GM12878 (cell line): ENCODE results near the gene GNG5. TPM values are rescaled to one million over a fixed set of nuclear protein-coding genes. Genes with fewer than 3 reads are reported as not detected.

Experiments used
- ATAC-seq: fragments of 200-7000 bp; cut with Tn5 transposase; 3 replicates; pipeline ENCODE4 v1.9.1; 2020; ENCODE audit warnings: mild to moderate bottlenecking, moderate library complexity
- BruUV-seq: library from RNA; stranded (reverse); fragments of 400-500 nt; replicated peaks from 2 replicates; lab custom pipeline; 2021; lab: Mats Ljungman, UMichigan
- CTCF ChIA-PET: fragments of 300-600 bp; sonication (Branson Sonifier 250); formaldehyde crosslinking; extraction: SDS; loops from one replicate; lab custom pipeline; 2021; ENCODE audit warnings: inconsistent platforms; lab: Yijun Ruan, JAX
- POLR2A ChIA-PET: fragments of 350-600 bp; formaldehyde crosslinking; extraction: SDS; loops from one replicate; lab custom pipeline; 2021; ENCODE audit warnings: inconsistent platforms; lab: Charles Lee
- RAD21 ChIA-PET: fragments of 300-600 bp; sonication (Branson Sonifier 250); formaldehyde crosslinking; loops from one replicate; lab custom pipeline; 2023; ENCODE audit warnings: antibody characterized with exemption; ENCODE audit not compliant: unreplicated experiment; lab: Charles Lee
- SMC1A ChIA-PET: fragments of 300-600 bp; sonication (Branson Sonifier 250); formaldehyde crosslinking; loops from one replicate; lab custom pipeline; 2023; ENCODE audit not compliant: unreplicated experiment, uncharacterized antibody; lab: Charles Lee
- DNase-seq: peaks from one replicate; pipeline ENCODE4 v3.0.0-alpha.2; 2011; ENCODE audit warnings: low read depth, low spot score
- FAIRE-seq: peaks from 3 replicates; lab custom pipeline; 2011; peaks lifted over from hg19 to GRCh38; lab: Jason Lieb, UNC
- H2AFZ ChIP-seq: 2 replicates; pipeline ENCODE4 v1.6.0; 2011; ENCODE audit warnings: low read depth, low read length, control low read depth; ENCODE audit not compliant: control insufficient read depth
- H3K27ac ChIP-seq: 2 replicates; pipeline ENCODE4 v1.5.1; 2011; ENCODE audit warnings: control low read depth; ENCODE audit not compliant: control insufficient read depth, insufficient read depth
- H3K27me3 ChIP-seq, 2 experiments: replicated peaks in 1 of 2; 2 replicates each; pipeline versions ENCODE4 v1.6.0 to v1.6.1; 2011; ENCODE audit warnings: low read length in 1 of 2; ENCODE audit not compliant: control insufficient read depth in 2 of 2, insufficient read depth in 2 of 2
- H3K36me3 ChIP-seq, 2 experiments: 2 replicates each; pipeline ENCODE4 v1.5.1; 2011; ENCODE audit warnings: low read length in 1 of 2; ENCODE audit not compliant: control insufficient read depth in 2 of 2, insufficient read depth in 2 of 2
- H3K4me1 ChIP-seq: 2 replicates; pipeline ENCODE4 v1.6.1; 2011; ENCODE audit warnings: mild to moderate bottlenecking, low read length, moderate library complexity, mixed read lengths; ENCODE audit not compliant: control insufficient read depth, insufficient read depth
- H3K4me2 ChIP-seq: 2 replicates; pipeline ENCODE4 v1.6.0; 2011; ENCODE audit warnings: control low read depth; ENCODE audit not compliant: control insufficient read depth, insufficient read depth
- H3K4me3 ChIP-seq: fragments of 200-600 bp; sonication (generic); 2 replicates; pipeline ENCODE4 v1.5.1; 2016
- H3K79me2 ChIP-seq: 2 replicates; pipeline ENCODE4 v1.6.0; 2011; ENCODE audit warnings: low read length; ENCODE audit not compliant: control insufficient read depth, insufficient read depth
- H3K9ac ChIP-seq: 2 replicates; pipeline ENCODE4 v1.8.0; 2011; ENCODE audit warnings: low read length, control low read depth, mixed read lengths; ENCODE audit not compliant: control insufficient read depth, insufficient read depth
- H3K9me3 ChIP-seq: replicated peaks from 3 replicates; pipeline ENCODE4 v1.5.1; 2011; ENCODE audit warnings: mild to moderate bottlenecking, low read length; ENCODE audit not compliant: control insufficient read depth, insufficient read depth
- H4K20me1 ChIP-seq: 2 replicates; pipeline ENCODE4 v1.6.0; 2011; ENCODE audit not compliant: control insufficient read depth, insufficient read depth
- BACH1 ChIP-seq: fragments of 450-650 bp; IDR thresholded peaks from 2 replicates; pipeline ENCODE4 v1.6.1; 2017; ENCODE audit warnings: mild to moderate bottlenecking, borderline replicate concordance
- MEF2A ChIP-seq: IDR thresholded peaks from 2 replicates; pipeline ENCODE4 v1.6.1; 2011; ENCODE audit warnings: low read depth, mild to moderate bottlenecking, low read length, moderate library complexity; ENCODE audit not compliant: insufficient read depth
- NFXL1 ChIP-seq: fragments of 450-650 bp; IDR thresholded peaks from 2 replicates; pipeline ENCODE4 v1.6.1; 2017; ENCODE audit warnings: antibody characterized with exemption, mild to moderate bottlenecking, borderline replicate concordance
- SMC3 ChIP-seq: IDR thresholded peaks from 2 replicates; pipeline ENCODE4 v1.6.1; 2011; ENCODE audit warnings: low read length, improper control_type of control experiment, borderline replicate concordance
- STAT1 ChIP-seq: fragments of 450-650 bp; conservative IDR thresholded peaks from 2 replicates; pipeline ENCODE4 v1.6.1; 2014; ENCODE audit warnings: antibody characterized with exemption, mild to moderate bottlenecking
- ZBED1 ChIP-seq: IDR thresholded peaks from 2 replicates; pipeline ENCODE4 v1.6.1; 2016; ENCODE audit warnings: borderline replicate concordance
- ZNF384 ChIP-seq: IDR thresholded peaks from 2 replicates; pipeline ENCODE4 v1.6.1; 2012; ENCODE audit warnings: low read depth, mild to moderate bottlenecking, low read length, improper control_type of control experiment, borderline replicate concordance
- WGBS: methylation state at CpG from one replicate; pipeline ENCODE4 v1.1.6; 2016; ENCODE audit warnings: low lambda C conversion rate; ENCODE audit not compliant: insufficient replicate concordance, insufficient coverage; ENCODE audit errors: missing lambda C conversion rate; 5-methylcytosine and 5-hydroxymethylcytosine counted together
- in situ Hi-C: fragments of 300-500 bp; cut with MboI; formaldehyde crosslinking; loops from 9 replicates; pipeline ENCODE4 v1.14.3; 2018; ENCODE audit warnings: mixed read lengths
- intact Hi-C: fragments of 100-400 bp; cut with micrococcal nuclease; formaldehyde crosslinking; loops from one replicate; pipeline ENCODE4 v1.14.2; 2022; ENCODE audit not compliant: unreplicated experiment
- polyA plus RNA-seq, 11 experiments: library from polyadenylated mRNA; depleted of rRNA in 4 of 11; unstranded in 6 of 11; stranded (reverse) in 5 of 11; fragments of >200 nt; fragmentation: Nextera tagmentation in 4 of 11; fragmentation: Illumina TruSeq in 1 of 11; extraction: Ambion mirVana in 4 of 11; extraction: Trizol in 1 of 11; gene quantifications; 1 replicate in 1 of 11; 2 replicates in 10 of 11; pipeline versions ENCODE4 v1.2.1 to v1.2.3, GENCODE V29; 2011 to 2016; ENCODE audit warnings: inconsistent platforms in 2 of 11, missing spikeins in 2 of 11, low read depth in 1 of 11
- total RNA-seq, 4 experiments: library from RNA; depleted of rRNA in 3 of 4; stranded (reverse); fragments of >200 nt in 3 of 4; fragmentation: Illumina TruSeq in 1 of 4; extraction: Trizol in 1 of 4; gene quantifications; 2 replicates each; pipeline versions ENCODE4 v1.2.1 to v1.2.3, GENCODE V29; 2013 to 2021
- TF ChIP-seq, protein P1 (sequence below): IDR thresholded peaks from 2 replicates; pipeline ENCODE4 v1.6.1; 2012; ENCODE audit warnings: mild to moderate bottlenecking, low read depth, low read length

Gene GNG5
- total and polyA plus RNA-seq, 10 of the 15 experiments (the other 5 are each of a cell fraction or from before 2014, with no cell fraction given), result 69.8 to 613 (median 203) TPM

GRCh38 chr1:84489766-84490165, 16.6 kb downstream of the GNG5 start (continued):
- TF ChIP-seq, protein P1, sequence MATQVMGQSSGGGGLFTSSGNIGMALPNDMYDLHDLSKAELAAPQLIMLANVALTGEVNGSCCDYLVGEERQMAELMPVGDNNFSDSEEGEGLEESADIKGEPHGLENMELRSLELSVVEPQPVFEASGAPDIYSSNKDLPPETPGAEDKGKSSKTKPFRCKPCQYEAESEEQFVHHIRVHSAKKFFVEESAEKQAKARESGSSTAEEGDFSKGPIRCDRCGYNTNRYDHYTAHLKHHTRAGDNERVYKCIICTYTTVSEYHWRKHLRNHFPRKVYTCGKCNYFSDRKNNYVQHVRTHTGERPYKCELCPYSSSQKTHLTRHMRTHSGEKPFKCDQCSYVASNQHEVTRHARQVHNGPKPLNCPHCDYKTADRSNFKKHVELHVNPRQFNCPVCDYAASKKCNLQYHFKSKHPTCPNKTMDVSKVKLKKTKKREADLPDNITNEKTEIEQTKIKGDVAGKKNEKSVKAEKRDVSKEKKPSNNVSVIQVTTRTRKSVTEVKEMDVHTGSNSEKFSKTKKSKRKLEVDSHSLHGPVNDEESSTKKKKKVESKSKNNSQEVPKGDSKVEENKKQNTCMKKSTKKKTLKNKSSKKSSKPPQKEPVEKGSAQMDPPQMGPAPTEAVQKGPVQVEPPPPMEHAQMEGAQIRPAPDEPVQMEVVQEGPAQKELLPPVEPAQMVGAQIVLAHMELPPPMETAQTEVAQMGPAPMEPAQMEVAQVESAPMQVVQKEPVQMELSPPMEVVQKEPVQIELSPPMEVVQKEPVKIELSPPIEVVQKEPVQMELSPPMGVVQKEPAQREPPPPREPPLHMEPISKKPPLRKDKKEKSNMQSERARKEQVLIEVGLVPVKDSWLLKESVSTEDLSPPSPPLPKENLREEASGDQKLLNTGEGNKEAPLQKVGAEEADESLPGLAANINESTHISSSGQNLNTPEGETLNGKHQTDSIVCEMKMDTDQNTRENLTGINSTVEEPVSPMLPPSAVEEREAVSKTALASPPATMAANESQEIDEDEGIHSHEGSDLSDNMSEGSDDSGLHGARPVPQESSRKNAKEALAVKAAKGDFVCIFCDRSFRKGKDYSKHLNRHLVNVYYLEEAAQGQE, result no peak
- TF ChIP-seq NFXL1, result no peak

DNA sequence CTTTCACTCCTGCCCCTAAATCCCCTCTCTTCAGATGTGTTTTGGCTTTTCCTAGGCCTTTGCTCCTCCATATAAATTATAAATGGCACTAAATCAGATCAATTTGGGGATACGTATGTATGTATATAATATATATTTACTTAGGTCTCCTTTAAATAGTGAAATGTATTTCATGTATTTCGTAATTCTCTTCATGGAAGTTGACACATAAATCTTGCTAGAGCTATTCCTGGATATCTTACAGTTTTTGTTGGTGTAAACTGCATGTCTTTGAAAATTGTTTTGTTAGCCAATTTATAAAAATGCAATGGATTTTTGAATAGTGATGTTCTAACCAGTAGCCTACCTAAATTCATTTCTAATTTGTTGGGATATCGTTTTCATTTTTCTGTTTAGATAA, 18.3 kb downstream of the GNG5 start:
- peaks cover 0 to 22% of the 10 kb centered on the region in 2 experiments; a peak in 2 of 4 replicates for H3K36me3 ChIP-seq
- DNase-seq (no peak), ATAC-seq (no peak), FAIRE-seq (no peak)
- H4K20me1 ChIP-seq, result no peaks in the 10 kb centered on the region
- no peak overlapping the region for H3K4me2 ChIP-seq
- H3K9ac ChIP-seq, result no peak overlapping the region
- H3K4me1 ChIP-seq, result no peaks in the 10 kb centered on the region; the same call in 1 of the 2 replicates
- 96% methylated on average over 3 of the region's 3 CpGs for WGBS
- H3K4me3 ChIP-seq, result no peak overlapping the region
- no peaks in the 10 kb centered on the region for H3K27me3 ChIP-seq
- TF ChIP-seq BACH1 (no peak), SMC3 (no peak), ZNF384 (no peak), STAT1 (no peak), NFXL1 (no peak), MEF2A (no peak), ZBED1 (no peak)
- H3K79me2 ChIP-seq, result peaks cover 1% of the 10 kb centered on the region
- POLR2A ChIA-PET, result no interaction called here
- in situ Hi-C loops (no loop called here), intact Hi-C loops (no loop called here)
- H3K27ac ChIP-seq, result no peak overlapping the region
- no peak overlapping the region for H2AFZ ChIP-seq
- RAD21 ChIA-PET, result no interaction called here
- BruUV-seq, result no TSS peak
- H3K9me3 ChIP-seq, result peaks cover 1% of the 10 kb centered on the region; the same call in 1 of the 3 replicates
- CTCF ChIA-PET, result interaction anchor here (1.6 kb wide), 1 partner anchor 18 kb away, joined by 4 read pairs; the partner anchor contains the start of genes GNG5 and SPATA1
- SMC1A ChIA-PET, result interaction anchor here (1.1 kb wide), 1 partner anchor 24 kb away, joined by 4 read pairs; no protein-coding TSS in a partner anchor
